GM18519 (cell line): ENCODE measurements around the gene TLCD1.
"Not testable (repeated sequence)": the region's sequence is repeated elsewhere in the genome, so short reads cannot be mapped to it uniquely, and the experiment has no call there.

Experiments used
- ATAC-seq: cut with Tn5 transposase; IDR thresholded peaks from one replicate; pipeline ENCODE4 v1.9.1; 2021; ENCODE audit warnings: mild to moderate bottlenecking, moderate library complexity; ENCODE audit not compliant: unreplicated experiment, low FRiP score

The TLCD1 gene

GRCh38 chr17:28747051-28747691 is 21.1 kb upstream of the TLCD1 start:
- no peak for ATAC-seq

GRCh38 chr17:28746611-28747050 is 20.6 kb upstream of the TLCD1 start:
- ATAC-seq = no peak

GRCh38 chr17:28745786-28746411 is 19.9 kb upstream of the TLCD1 start:
- no peak for ATAC-seq

GRCh38 chr17:28744972-28745785 is 19.1 kb upstream of the TLCD1 start:
- no peak for ATAC-seq

- no peak for ATAC-seq
Observed at GRCh38 chr17:28744104-28744971, 18.3 kb upstream of the TLCD1 start.

GRCh38 chr17:28743243-28744103 is 17.4 kb upstream of the TLCD1 start, which contains the start of gene TRAF4:
TSS of gene TRAF4 (plus strand) at chr17:28744011. CDS start at chr17:28744113, 102 bp downstream.
- peak; percentile 37 for ATAC-seq

GRCh38 chr17:28741358-28742349 is 15.6 kb upstream of the TLCD1 start:
- ATAC-seq = no peak

- no peak for ATAC-seq
Observed at GRCh38 chr17:28740406-28741357, 14.6 kb upstream of the TLCD1 start.

- no peak for ATAC-seq
Observed at GRCh38 chr17:28738680-28739384, 12.8 kb upstream of the TLCD1 start.

GRCh38 chr17:28737770-28738679 is 12.0 kb upstream of the TLCD1 start:
- ATAC-seq = no peak

GRCh38 chr17:28737316-28737715 is 11.3 kb upstream of the TLCD1 start:
- ATAC-seq = no peak

GRCh38 chr17:28735913-28736769 is 10.1 kb upstream of the TLCD1 start:
- ATAC-seq = not testable (repeated sequence)

GRCh38 chr17:28735242-28735722 is 9.2 kb upstream of the TLCD1 start:
- ATAC-seq = no peak

- ATAC-seq = no peak
Observed at GRCh38 chr17:28734712-28735241, 8.7 kb upstream of the TLCD1 start.
